NT2/D1 (cell line): ENCODE data around the gene SBF2.

Source experiments
- YY1 ChIP-seq: IDR thresholded peaks from 2 replicates; pipeline ENCODE4 v1.6.1; 2011; ENCODE audit not compliant: insufficient read length, insufficient read depth
- ZNF274 ChIP-seq: IDR thresholded peaks from 2 replicates; pipeline ENCODE4 v1.6.1; 2011; ENCODE audit warnings: mild to moderate bottlenecking, low read depth, low read length

GRCh38 chr11:10222399-10222798 is 71.6 kb downstream of the SBF2 start:
- TF ChIP-seq ZNF274 (no peak), YY1 (no peak)
